Spleen (tissue), 11 donors: Measurements from ENCODE around the gene IRS2. TPM values are rescaled to one million over a fixed set of nuclear protein-coding genes. Genes with fewer than 3 reads are reported as not detected.
A peak's percentile ranks its signal among the peaks of the same experiment; 100 is the strongest.

Experiments
- DNase-seq: peaks from one replicate; pipeline ENCODE4 v3.0.0-alpha.2; 2020
- H3K27ac ChIP-seq, 8 donors: fragments of 200-600 bp; sonication (generic) in 7 of 8; 1 replicate in 4 of 8; 2 replicates in 4 of 8; pipeline versions ENCODE4 v1.5.0 to v1.8.0; 2016 to 2021; ENCODE audit warnings: inconsistent platforms in 4 of 8, mild to moderate bottlenecking in 4 of 8, moderate library complexity in 1 of 8
- H3K27me3 ChIP-seq, 7 donors: fragments of 200-600 bp; sonication (generic) in 6 of 7; replicated peaks in 1 of 7; 1 replicate in 4 of 7; 2 replicates in 3 of 7; pipeline versions ENCODE4 v1.5.0 to v1.8.0; 2016 to 2021; ENCODE audit warnings: inconsistent platforms in 3 of 7, mild to moderate bottlenecking in 1 of 7
- H3K36me3 ChIP-seq, 6 donors: fragments of 200-600 bp; sonication (generic) in 5 of 6; 1 replicate in 4 of 6; 2 replicates in 2 of 6; pipeline versions ENCODE4 v1.5.0 to v1.8.0; 2016 to 2021; ENCODE audit warnings: inconsistent platforms in 2 of 6
- H3K4me1 ChIP-seq, 6 donors: fragments of 200-600 bp; sonication (generic) in 5 of 6; 1 replicate in 3 of 6; 2 replicates in 3 of 6; pipeline versions ENCODE4 v1.5.0 to v1.8.0; 2016 to 2021; ENCODE audit warnings: inconsistent platforms in 3 of 6
- H3K4me3 ChIP-seq, 8 donors: fragments of 200-600 bp; sonication (generic) in 7 of 8; 1 replicate in 4 of 8; 2 replicates in 4 of 8; pipeline versions ENCODE4 v1.5.0 to v1.8.0; 2016 to 2021; ENCODE audit warnings: inconsistent platforms in 4 of 8, mild to moderate bottlenecking in 4 of 8, moderate library complexity in 2 of 8
- H3K9me3 ChIP-seq, 8 donors: fragments of 200-600 bp; sonication (generic) in 7 of 8; 1 replicate in 4 of 8; 2 replicates in 4 of 8; pipeline versions ENCODE4 v1.5.0 to v1.8.0; 2016 to 2021; ENCODE audit warnings: inconsistent platforms in 4 of 8
- CTCF ChIP-seq, 11 experiments: fragments of 200-600 bp in 7 of 11; fragments of 450-650 bp in 4 of 11; sonication (generic) in 4 of 11; IDR thresholded peaks in 8 of 11; conservative IDR thresholded peaks in 3 of 11; 1 replicate in 7 of 11; 2 replicates in 4 of 11; pipeline versions ENCODE4 v1.4.0 to v1.8.0; 2016 to 2021; ENCODE audit warnings: antibody characterized with exemption in 11 of 11, inconsistent platforms in 4 of 11, mild to moderate bottlenecking in 1 of 11
- POLR2A ChIP-seq, 3 donors: fragments of 450-650 bp; IDR thresholded peaks; one replicate each; pipeline ENCODE4 v1.5.1; 2017; ENCODE audit warnings: antibody characterized with exemption in 3 of 3, mild to moderate bottlenecking in 1 of 3
- POLR2AphosphoS5 ChIP-seq, 3 donors: sonication (generic); formaldehyde crosslinking; IDR thresholded peaks; one replicate each; pipeline ENCODE4 v1.5.1; 2017; ENCODE audit warnings: antibody characterized with exemption in 3 of 3
- WGBS, 5 donors: extraction: QIAGEN DNeasy Blood & Tissue Kit in 3 of 5; methylation state at CpG; one replicate each; pipeline versions ENCODE4 v1.1.5 to v1.1.7; 2013 to 2018; 5-methylcytosine and 5-hydroxymethylcytosine counted together
- intact Hi-C: fragments of 100-400 bp; cut with DNase I; formaldehyde crosslinking; loops from one replicate; pipeline ENCODE4 v1.15.0; 2023; ENCODE audit warnings: low total_unique reads
- polyA plus RNA-seq, 3 donors: library from polyadenylated mRNA; stranded (reverse); fragments of 200-250 nt; gene quantifications; one replicate each; pipeline ENCODE4 v1.2.1, GENCODE V29; 2013
- total RNA-seq, 7 donors: library from RNA; depleted of rRNA in 3 of 7; stranded (reverse); fragments of >200 nt in 3 of 7; fragmentation: NEBNext Ultra II Directional in 4 of 7; extraction: Animal tissue kit (Norgen Biotek cat#: 25700) in 4 of 7; gene quantifications; one replicate each; pipeline versions ENCODE4 v1.1.0 to v1.2.1, GENCODE V29; 2016 to 2021
- donor health status: healthy with polysubstance abuse.
- donor health status: DM: no; HTN: no; CAD: no; lungs with moderate emphysema.
- donor health status: DM: no; HTN: no; CAD: no.
- donor health status: Bipolar disorder and iron deficiency.
- donor health status: healthy.
- donor health status: DM: no; HTN: no; CAD: no.
- donor health status: DM: yes; HTN: yes; CAD: no.

Gene IRS2
- total and polyA plus RNA-seq, 10 donors, result 1.4 to 31.3 (median 13.5) TPM

DNA sequence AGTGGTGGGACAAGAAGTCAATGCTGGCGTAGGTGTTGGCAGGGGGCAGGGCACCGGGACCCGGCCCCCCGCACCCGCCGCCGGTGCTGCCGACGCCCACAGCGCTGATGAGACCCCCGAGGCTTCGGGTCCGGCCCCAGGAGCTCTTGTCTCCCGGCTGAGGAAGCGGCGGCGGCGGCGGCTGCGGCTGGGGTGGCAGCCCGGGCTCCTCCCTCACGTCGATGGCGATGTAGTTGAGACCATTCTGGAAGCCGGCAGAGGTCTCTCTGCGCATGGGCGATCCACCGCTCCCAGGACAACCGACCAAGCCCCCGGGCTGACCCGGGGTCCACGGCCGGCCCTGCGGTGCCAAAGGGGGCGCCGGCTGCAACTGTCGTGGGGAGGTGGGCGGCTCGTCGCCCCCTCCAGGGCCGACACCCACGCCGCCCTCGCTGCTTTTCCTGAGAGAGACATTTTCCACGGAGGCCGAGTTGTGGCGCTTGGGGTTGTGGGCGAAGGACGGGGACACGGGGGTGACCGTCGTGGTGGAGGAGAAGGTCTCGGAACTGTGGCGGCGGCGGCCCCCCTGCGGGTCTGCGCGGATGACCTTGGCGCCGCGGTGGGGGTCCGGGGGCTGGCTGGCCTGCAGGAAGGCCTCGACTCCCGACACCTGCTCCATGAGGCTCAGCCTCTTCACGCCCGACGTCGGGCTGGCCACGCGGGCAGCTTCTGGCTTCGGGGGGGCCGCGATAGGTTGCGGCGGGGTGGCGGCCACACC, 4.1 kb downstream of the IRS2 start:
- Histone ChIP-seq H3K9me3 (no peaks in the 10 kb centered on the region), H3K4me1 (peaks cover 16 to 80% (median 56%) of the 10 kb centered on the region in 6 donors), H3K27ac (peak overlapping the region in 1 of 8 donors; percentile 54), H3K27me3 (peaks cover 0 to 22% (median under 1%) of the 10 kb centered on the region in 7 donors), H3K36me3 (peaks cover 0 to 54% (median 24%) of the 10 kb centered on the region in 6 donors), H3K4me3 (peak overlapping the region in 5 of 8 donors; percentile 16 to 91 (median 80))
- DNase-seq, result peak; percentile 79
- 97 to 98% (median 98%) methylated on average over 42 to 77 of the region's 77 CpGs for WGBS, 5 donors
- TF ChIP-seq POLR2A (IDR thresholded peaks at IDR 0.05) (no peak), POLR2AphosphoS5 (IDR thresholded peaks at IDR 0.05) (peak in 2 of 3 donors; percentile 21 to 79), CTCF (IDR thresholded peaks at IDR 0.05 in 8 of 11, conservative IDR thresholded peaks at IDR 0.05 in 3 of 11) (no peak)
- intact Hi-C loops, result loop anchor here (10.0 kb wide), 1 partner anchor 637 kb away; no protein-coding TSS in a partner anchor

DNA sequence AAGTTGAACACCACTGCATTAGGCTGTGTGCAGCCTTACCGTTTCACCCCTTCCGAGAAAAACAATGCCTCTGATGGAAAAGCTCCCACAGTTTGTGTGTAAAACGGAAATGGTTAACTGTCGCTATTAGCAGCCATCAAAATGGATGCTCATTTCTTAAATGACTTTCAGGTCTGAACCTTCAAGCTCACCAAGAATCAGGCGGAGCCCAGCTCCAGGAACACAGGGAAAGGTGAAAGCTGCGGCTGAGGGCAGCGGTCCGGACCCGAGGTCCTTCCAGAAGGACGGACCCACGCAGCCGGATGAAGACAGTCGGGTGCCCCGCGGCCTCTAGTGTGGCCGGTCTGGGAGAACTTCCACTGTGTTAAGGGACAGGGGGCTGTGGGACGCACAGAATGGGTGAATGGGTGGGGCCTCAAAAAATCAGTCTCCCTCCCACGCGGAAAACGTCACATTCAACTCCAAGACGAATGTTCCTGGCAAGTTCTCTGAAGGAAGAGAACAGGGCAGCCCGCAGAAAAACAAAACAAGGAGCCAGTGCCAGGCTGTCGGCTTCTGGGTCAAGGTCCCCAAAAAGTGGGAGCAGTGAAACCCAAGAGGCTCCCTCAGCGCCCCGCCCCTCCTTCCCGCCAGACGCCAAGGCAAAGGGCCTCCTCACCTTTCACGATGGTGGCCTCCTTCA, 4.9 kb downstream of the IRS2 start:
- intact Hi-C loops, result loop anchor here (10.0 kb wide), 1 partner anchor 637 kb away; no protein-coding TSS in a partner anchor
- 86 to 89% (median 88%) methylated on average over 28 of the region's 28 CpGs for WGBS, 5 donors
- peak overlapping the region in 6 of 8 donors; percentile 4 to 91 (median 58) for H3K4me3 ChIP-seq
- peaks cover 0 to 16% (median 0%) of the 10 kb centered on the region in 7 donors for H3K27me3 ChIP-seq
- no peak for DNase-seq
- peaks cover 16 to 86% (median 56%) of the 10 kb centered on the region in 6 donors for H3K4me1 ChIP-seq
- H3K27ac ChIP-seq, result peak overlapping the region in 1 of 8 donors; percentile 54
- no peaks in the 10 kb centered on the region for H3K9me3 ChIP-seq
- TF ChIP-seq POLR2AphosphoS5 (IDR thresholded peaks at IDR 0.05) (peak in 1 of 3 donors; percentile 7), CTCF (IDR thresholded peaks at IDR 0.05 in 8 of 11, conservative IDR thresholded peaks at IDR 0.05 in 3 of 11) (no peak)
- H3K36me3 ChIP-seq, result peaks cover 0 to 54% (median 24%) of the 10 kb centered on the region in 6 donors

DNA sequence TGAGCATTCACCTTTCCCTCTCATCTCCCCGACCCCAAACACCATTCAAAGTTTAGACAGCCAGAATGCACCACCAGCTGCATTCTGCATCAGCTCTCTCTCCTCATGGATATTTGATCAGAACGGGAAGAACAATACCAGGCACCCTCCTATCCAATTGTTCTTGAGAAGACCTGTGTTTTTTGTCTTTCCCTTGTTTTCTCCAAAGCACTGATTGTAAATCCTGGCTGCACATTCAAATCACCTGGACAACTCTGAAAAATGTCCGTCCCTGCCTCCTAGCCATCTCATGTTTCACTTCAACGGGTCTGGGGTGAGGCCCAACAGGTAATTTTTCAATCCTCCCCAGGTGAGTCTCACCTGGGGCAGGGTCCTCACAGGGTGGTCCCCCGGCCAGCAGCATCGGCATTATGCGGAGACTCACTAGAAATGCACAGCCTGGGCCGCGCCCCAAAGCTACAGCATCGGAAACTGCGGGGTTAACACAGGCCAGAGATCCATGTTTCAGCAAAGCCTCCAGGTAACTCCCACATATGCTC, 5.5 kb downstream of the IRS2 start:
- DNase-seq, result no peak
- no peak for TF ChIP-seq POLR2A (IDR thresholded peaks at IDR 0.05)
- Histone ChIP-seq H3K36me3 (peaks cover 0 to 54% (median 24%) of the 10 kb centered on the region in 6 donors), H3K27me3 (peaks cover 0 to 16% (median 0%) of the 10 kb centered on the region in 7 donors), H3K9me3 (no peaks in the 10 kb centered on the region), H3K27ac (peak overlapping the region in 1 of 8 donors; percentile 54), H3K4me3 (peak overlapping the region in 6 of 8 donors; percentile 4 to 91 (median 58)), H3K4me1 (peaks cover 16 to 88% (median 56%) of the 10 kb centered on the region in 6 donors)
- WGBS, 5 donors, result 83 to 91% (median 86%) methylated on average over 11 of the region's 11 CpGs
- intact Hi-C loops, result loop anchor here (10.0 kb wide), 1 partner anchor 636 kb away; no protein-coding TSS in a partner anchor

GRCh38 chr13:109779876-109780510, 6.4 kb downstream of the IRS2 start:
- Histone ChIP-seq H3K36me3 (peaks cover 0 to 54% (median 24%) of the 10 kb centered on the region in 6 donors), H3K9me3 (no peaks in the 10 kb centered on the region), H3K4me3 (peak overlapping the region in 4 of 8 donors; percentile 37 to 91 (median 82)), H3K27me3 (peaks cover 0 to 8% (median 0%) of the 10 kb centered on the region in 7 donors), H3K27ac (peak overlapping the region in 2 of 8 donors; percentile 30 to 54), H3K4me1 (peaks cover 16 to 82% (median 52%) of the 10 kb centered on the region in 6 donors)
- TF ChIP-seq POLR2A (IDR thresholded peaks at IDR 0.05), result no peak
- no peak for TF ChIP-seq POLR2AphosphoS5 (IDR thresholded peaks at IDR 0.05)
- no peak for TF ChIP-seq CTCF (IDR thresholded peaks at IDR 0.05 in 8 of 11, conservative IDR thresholded peaks at IDR 0.05 in 3 of 11)
- WGBS, 5 donors, result 74 to 88% (median 79%) methylated on average over 7 of the region's 7 CpGs
- intact Hi-C loops, result loop anchor here (10.0 kb wide), 1 partner anchor 635 kb away; no protein-coding TSS in a partner anchor
- no peak for DNase-seq
